HG02870 (cell line): ENCODE results near the gene DALRD3.

Source experiments
- ATAC-seq: cut with Tn5 transposase; IDR thresholded peaks from one replicate; pipeline ENCODE4 v1.9.1; 2021; ENCODE audit warnings: mild to moderate bottlenecking, moderate library complexity; ENCODE audit not compliant: unreplicated experiment

DALRD3 gene

GRCh38 chr3:49006408-49007067, 11.8 kb downstream of the DALRD3 start:
- ATAC-seq = no peak

GRCh38 chr3:49005998-49006397, 12.4 kb downstream of the DALRD3 start:
- no peak for ATAC-seq

- ATAC-seq = no peak
These were observed 13.1 kb downstream of the DALRD3 start for GRCh38 chr3:49005303-49005680.

DNA sequence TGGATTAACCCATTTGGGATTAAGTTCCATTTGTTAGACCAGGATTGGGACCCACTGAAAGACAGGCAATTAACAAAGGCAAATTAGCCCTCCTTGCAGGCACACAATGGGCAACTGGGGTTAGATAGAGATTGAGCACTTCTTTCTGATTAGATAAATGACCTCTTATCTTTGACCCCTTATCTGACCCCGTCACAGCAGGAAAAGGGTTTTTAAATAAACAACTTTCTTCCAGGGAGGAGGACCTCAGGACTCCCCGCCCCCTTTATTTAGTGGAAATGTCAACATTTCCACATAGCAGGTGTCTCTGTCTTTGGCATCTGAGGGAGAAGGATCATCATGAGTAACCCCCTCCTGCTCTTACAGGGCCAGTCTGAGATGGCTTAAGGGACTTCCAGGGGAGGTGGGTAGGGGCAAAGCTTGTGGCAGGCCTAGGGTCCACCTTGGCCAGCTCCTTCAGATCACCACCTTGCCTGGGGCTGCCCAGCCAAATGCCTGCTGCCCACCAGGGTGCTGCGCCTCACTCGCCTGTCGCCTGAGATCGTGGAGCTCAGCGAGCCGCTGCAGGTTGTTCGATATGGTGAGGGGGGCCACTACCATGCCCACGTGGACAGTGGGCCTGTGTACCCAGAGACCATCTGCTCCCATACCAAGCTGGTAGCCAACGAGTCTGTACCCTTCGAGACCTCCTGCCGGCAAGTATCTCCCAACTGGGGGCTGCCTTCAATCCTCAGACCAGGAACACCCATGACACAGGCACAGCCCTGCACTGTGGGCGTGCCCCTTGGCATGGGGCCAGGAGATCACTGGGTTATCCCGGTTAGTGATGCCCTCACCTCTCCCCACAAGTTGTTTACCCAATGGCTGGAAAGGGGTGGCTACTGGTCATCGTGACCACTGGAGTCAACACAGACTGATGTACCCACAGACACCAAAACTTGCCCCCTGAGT, 13.8 kb downstream of the DALRD3 start:
- no peak for ATAC-seq

DNA sequence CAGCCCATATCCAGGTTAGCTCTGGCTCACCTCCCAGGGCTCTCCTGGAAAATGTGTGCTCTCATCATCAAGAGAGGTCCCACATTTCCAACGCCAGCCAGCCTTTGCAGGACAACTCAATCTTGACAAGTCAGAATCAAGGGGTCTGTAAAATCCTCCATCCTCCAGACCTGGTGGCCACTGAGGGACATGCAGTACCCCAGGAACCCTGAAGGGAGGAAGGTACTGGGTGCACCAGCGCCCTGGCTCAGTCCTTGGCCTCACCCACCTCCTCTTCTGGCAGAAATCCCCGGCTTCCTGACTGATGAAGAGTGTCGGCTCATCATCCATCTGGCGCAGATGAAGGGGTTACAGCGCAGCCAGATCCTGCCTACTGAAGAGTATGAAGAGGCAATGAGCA, 17.2 kb downstream of the DALRD3 start:
- no peak for ATAC-seq

DNA sequence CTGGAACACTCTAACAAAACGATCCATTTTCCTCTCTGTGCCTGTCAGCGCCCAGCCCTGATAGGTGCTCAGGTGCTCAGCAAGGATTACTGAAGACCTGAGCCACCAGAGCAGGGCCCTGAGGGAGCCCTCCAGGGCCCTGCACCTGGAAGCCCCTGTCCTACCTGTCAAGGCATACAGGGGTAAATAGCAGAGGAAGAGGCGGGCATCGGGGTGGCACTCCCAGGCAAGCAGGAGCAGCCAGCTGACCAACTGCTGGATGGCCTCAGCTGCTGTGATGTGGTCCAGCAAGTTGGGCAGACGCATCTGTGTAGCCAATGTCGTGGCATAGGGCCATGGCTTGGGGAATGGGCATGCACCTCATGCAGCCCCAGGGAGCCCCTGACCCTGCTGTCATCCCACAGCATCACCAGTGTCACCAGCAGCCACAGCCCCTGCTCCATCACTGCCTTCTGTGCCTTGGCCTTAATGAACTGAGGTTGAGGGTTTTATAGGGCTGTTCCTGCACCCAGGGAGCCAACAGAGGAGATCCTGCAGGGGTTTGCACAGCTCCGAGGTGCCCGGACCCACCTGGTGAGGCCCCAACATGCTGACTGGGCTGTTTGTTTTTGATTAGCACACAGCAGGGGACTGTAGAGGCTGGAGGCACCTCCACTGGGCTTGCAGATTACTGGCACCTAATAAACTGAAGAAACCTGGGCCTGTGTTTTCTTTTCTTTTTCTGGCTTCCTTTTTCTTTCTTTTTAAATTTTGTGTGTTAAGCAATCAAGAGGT, 19.1 kb downstream of the DALRD3 start:
- no peak for ATAC-seq

- ATAC-seq = no peak
These were observed 20.4 kb downstream of the DALRD3 start for GRCh38 chr3:48997714-48998637.

DNA sequence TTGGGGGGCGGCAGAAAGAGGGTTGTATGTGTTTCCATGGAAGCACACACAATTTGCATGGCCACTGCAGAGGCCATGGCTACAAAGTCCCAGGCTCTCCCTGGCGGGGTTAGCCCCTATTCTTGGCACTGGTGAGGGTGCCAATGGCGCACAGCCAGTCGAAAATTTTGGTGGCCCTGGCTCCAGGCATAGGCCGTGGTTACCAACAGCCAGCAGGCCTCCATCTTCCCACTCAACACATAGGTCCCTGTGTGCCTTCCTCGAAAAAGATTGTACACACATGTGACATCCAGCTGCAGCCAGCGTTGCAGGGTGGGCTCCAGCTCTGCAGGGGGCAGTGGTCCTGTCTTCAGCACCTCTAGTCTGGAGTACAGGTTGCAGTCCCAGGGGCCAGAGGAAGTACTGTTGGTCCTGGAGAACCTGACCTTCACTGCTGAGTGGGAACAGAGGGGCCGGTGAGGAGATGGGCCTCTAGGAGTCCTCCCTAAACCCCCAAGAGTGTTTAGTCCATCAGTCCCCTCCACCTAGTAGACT, 21.2 kb downstream of the DALRD3 start:
- no peak for ATAC-seq

DNA sequence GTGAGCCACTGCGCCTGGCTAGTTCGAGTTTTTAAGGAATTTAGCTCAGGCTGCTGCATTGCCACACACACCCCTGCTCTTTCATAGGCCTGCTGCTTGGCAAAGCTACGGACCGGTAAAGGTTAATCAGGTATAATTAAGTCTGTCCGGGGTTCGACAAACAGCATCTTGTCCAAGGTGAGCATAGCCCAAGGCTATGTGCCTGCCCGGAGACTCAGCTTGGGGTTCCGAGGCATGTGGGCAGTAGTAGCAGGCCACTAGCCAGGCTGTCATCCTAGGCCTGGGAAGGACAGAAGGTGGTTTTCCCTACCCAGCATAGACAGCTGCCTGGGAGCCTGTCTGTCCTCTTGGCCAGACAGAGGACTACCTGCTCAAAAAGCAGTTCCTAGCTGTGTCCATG, 21.7 kb downstream of the DALRD3 start:
- no peak for ATAC-seq

GRCh38 chr3:48993834-48994233, 24.5 kb downstream of the DALRD3 start:
- no peak for ATAC-seq

- no peak for ATAC-seq
These were observed 26.4 kb downstream of the DALRD3 start for GRCh38 chr3:48991851-48992545.

DNA sequence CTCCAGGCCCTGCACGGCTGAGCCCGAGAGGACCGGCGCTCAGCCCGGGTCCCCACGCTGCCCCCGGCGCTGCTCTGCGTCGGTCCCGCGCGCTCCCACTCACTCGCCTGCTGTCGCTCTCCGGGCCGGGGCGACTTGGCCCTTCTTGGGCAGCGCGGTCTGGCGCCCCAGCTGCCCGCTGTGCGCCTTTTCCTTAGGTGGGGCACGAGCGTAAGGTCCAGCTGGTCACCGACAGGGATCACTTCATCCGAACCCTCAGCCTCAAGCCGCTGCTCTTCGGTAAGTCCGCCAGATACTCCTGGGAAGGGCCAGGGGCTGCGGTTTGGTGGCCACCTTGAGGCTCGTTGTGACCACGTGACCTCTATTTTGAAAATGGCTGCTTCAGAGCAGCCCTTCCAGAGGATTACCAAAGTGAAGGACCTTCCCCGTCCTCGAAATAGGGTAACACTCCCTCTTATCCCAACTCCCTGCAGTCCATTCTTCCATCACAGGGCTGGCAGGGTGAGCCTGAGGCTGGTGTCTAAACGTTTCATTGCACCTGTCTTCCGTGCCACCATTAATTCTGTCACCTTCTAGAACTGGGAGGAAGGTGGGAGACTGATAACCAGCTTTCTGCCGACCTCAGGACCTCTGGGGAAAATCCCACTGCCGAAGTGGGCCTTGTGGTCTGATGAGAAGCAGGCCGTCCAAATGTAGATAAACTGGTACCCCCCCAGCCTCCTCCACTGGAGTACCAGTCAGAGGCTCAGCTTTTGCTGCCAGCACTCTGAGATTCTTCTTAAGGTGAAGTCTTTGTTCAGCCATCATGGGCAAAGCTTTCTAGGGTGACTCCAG, 27.5 kb downstream of the DALRD3 start:
- ATAC-seq = peak; percentile 14

DNA sequence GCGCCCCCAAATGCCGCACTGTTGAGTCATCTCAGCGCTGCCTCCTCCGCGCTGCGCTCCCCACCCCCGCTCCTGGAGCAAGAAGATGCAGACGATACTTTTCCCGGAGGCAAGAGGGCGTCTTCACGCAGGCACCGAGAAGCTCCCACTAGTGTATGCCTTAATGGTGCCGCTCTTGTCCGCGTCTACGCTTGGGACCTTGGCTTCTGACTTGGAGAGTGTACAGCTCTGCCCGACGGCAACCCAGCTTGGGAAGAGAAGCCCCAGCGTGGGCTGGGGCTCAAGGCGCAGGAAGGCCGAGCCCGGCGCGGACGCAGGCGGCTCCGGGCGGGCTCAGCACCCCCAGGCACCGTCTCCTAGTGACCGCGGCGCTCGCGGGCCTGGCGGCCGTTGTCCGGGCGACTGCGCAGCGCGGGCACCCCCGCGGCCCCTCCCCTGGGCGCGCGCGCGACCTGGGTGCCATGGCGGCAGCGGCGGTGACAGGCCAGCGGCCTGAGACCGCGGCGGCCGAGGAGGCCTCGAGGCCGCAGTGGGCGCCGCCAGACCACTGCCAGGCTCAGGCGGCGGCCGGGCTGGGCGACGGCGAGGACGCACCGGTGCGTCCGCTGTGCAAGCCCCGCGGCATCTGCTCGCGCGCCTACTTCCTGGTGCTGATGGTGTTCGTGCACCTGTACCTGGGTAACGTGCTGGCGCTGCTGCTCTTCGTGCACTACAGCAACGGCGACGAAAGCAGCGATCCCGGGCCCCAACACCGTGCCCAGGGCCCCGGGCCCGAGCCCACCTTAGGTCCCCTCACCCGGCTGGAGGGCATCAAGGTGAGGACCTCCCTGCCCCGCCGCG, 28.4 kb downstream of the DALRD3 start, which contains the start of gene P4HTM:
P4HTM (plus strand) TSS at position 446 of the 840 bp plus-strand sequence; CDS start at position 462, 16 bp downstream.
- peak; percentile 44 for ATAC-seq

DNA sequence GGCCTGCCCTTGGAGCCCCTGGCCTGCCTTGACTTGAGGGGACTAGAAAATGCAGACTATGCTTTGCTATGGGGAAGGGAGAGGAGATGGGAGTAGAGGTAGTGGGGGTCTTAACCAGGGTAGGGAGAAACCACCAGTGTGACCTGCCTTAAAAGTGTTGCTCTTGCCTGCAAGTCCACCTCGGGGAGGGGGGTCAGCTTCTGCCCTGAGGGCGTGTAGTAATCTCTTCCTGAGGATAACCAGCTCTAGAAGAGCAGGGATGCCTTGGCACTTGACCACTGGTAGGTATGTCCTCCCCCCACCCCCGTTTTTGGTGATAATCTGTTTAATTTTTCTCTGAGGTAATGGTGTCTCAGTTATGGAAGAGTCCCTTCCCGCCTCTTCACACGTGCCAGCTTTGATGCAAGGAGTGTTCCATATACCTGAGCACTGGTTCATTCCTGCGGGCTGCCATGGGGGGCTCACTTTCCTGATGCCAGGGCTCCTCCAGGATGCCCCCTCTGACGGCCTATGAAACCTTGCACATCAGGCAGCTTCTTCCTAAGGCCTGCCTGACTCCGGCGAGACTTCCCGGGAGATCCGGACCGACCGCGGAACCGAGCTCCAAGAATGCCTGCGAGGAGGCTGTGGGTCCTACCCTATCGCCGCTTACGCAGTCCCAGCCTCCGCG, 29.1 kb downstream of the DALRD3 start:
- no peak for ATAC-seq

- ATAC-seq = no peak
These were observed 32.5 kb downstream of the DALRD3 start for GRCh38 chr3:48985831-48986376.

DNA sequence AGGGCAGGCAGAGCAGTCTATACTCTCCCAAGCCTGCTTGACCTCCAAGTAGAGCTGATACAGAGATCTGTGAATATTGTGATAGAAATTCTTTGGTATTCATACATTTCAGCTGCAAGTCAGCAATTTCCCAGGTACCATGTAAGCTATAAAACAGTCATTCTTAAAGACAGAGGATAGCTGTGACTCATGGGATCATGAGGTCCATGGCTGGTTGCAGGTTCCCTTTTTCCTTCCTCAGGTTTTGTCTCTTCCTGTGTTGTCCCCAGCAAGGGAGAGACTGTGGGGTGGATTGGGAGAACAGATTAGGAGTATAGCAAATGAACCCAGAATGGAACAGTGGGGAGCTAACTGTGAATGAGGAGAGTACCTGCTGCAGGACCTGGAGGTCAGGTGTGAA, 33.7 kb downstream of the DALRD3 start:
- ATAC-seq = no peak

GRCh38 chr3:48983096-48983495, 35.3 kb downstream of the DALRD3 start:
- ATAC-seq = no peak
